NCI-H446 treated with DMSO at 0.1 percent for 48 hours (cell line): ENCODE measurements around the gene PDE11A.
A peak's percentile ranks its signal among the peaks of the same experiment; 100 is the strongest.

Experiments used
- DNase-seq: peaks from one replicate; lab custom pipeline; 2025; lab: John Stamatoyannopoulos, UW

PDE11A gene

DNA sequence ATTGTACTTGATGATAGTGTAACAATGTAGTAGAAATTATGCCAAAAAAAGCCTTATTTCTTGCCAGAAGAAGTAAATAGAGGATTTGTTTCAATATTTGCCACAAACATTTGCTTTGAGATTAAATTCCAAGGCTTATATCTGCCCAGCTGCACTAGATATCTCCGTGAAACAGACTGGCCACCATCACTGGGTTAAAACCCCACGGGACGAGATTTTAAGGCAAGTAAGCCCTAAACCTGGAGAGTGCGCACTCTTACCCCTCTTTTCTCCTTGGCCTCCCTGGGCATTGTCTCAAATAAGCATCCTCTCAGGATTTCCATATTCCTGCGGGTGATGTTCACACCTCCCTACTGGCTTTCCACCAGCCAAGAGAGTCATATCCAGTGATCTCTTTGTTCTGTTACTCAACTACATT is 345.6 kb downstream of the PDE11A start:
- DNase-seq: no peak

DNA sequence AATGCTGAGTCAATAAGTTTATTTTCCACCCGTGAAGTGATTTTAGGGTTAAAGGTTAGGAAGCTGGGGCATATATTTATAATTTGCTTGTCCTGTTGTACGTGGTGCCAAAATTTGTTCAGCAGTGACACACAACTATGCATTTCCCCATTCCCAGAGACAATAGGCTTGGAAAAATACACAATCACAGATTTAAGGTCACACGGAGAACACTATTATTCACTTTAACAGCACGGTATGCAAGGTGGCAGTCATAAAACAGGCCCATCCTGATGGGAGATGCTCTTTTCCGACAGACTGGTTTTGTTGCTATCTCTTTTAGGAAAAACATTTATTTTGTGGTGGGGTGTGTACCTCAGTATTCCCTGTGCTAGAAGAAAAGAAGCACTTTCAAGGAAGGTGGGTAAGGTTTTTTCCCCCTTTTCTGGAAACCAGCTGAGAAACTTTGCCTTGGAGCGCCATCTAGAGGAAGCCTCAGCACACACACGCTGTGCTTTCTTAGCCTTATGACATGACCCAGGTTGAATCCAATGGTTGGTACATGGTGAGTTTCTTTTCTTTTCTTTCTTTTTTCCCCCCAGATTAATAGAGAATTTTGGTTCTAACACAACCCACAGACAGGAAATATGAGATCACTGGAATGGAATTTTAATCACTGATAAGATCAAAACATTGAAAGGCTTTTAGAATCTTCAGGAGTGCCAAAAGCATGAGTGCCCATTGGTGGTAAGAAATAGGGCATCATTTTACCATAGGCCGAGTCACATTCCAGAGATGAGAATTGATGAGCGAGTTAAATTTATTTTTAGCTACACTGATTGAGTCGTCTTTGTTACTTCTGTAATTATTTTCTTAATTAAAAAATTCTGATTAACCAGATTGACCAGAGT is 347.9 kb downstream of the PDE11A start:
- peak; percentile 36 for DNase-seq

DNA sequence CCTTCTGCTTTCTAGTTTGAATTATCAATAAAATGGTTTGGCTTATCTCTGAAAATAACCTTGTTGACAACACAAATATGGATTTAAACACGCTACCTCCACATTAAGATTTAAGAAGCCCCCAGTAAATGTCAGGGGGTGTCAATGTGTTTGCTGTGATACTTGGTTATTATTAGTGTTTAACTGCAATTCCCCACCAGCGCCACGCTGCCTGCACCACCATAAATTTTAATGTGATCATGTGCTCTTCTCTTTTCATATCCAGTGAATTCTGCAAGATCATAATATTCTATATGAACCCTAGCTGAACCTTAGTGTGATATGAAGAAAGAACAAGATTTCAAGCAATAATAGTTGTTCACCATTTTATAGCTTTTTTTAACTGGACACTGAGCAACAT is 349.3 kb downstream of the PDE11A start:
- no peak for DNase-seq

DNA sequence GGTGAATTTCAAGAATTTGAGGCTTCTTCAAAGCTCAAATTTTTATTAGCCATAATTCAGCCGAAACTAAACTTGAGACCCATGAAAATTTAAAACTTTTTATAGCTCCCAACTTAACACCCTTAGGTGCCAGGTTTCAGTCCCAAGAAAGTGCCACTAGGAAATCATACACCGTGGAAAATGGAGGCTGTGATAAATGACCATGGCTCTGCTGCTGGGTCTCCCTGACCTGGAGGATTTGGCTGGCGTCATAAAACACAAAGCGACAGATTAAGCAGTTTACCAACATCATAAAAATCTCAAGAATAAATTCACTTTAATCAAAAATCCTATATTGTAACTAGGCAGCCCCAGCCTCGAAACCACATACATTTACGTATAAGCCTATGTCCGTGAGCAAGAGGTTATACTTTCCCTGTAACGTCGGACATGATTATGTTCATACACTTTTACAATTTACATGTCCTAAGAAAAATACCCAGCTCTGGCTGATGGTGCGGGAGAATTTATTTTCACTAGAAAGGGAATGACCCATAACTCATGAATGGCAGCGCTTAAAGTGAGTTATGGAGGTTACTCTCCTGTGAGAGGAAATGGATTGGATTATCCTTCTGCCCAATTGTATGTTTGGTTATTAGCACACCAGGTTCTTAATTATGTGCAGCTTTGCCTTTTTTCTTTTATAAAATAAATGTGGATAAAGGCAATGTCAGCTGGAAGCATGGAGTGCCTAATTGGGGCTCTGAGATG is 350.6 kb downstream of the PDE11A start:
- no peak for DNase-seq

DNA sequence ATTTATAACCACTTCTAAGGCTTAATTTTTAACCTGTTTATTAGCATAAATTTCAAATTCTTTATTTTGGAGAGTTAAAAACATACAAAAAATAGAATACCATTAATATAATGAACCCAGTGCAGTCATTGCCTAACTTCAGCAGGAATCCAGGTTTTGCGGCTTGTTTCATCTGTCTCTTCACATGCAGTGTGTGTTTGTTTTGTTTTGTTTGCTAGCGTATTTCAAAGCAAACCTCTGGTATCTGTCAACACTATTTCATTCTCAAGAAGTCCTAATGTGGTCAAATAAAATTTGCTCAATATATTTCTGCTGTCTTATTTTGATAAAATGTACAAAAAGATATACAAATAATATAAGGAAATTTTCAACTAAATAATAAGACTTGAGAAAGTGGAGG is 351.5 kb downstream of the PDE11A start:
- DNase-seq: no peak

DNA sequence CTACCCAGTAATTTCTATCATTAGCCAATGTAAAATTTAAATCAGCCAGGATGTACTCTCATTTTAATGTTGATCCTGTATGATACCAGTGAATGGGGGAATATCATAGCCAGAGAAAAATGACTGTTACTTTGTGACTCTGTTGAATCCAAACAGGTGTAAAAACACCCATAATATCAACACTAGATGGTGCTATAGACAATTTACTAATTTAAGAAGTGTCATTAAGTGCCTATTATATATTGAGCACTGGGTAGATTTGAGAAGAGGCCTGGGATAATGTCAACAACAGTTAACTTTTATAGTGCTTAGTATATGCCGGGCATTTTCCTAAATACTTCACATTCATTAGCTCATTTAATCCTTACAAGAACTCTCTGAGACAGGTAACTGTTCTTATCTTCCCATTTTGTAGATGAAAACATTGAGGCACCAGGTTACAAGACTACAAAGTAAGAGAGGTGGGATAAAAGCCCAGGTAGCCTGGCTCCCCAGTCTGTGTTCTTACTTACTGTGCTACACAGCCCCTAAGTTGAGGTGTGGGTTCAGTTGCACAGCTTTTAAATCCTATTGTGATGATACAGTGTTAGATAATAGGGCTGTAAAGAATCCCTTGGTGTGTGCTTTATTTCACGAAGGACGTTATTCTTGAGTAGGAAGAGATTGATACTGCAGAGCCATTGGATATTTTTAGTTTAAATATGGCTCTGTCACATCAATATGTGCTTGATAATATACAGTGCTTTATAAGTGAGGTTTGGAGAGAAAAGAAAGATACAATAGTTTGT is 354.6 kb downstream of the PDE11A start:
- DNase-seq: no peak

DNA sequence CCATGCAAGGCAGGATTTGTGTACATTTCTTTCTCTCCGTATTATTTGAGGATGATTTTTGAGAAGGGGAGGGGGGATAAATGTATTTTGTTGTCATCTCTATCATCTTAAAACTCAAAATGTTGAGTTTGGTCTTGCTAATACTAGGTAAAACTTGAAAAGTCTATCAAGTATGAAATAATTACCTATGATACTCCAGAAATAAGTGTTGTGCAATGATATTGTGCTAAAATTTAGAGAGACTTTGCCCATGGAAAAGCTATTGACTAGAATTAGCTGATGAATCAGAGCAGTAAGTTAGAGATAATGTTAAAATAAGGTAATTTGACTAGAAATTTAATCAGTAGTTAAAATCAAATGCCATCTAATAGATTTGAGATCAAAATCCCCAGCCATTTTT is 356.1 kb downstream of the PDE11A start:
- DNase-seq: no peak

DNA sequence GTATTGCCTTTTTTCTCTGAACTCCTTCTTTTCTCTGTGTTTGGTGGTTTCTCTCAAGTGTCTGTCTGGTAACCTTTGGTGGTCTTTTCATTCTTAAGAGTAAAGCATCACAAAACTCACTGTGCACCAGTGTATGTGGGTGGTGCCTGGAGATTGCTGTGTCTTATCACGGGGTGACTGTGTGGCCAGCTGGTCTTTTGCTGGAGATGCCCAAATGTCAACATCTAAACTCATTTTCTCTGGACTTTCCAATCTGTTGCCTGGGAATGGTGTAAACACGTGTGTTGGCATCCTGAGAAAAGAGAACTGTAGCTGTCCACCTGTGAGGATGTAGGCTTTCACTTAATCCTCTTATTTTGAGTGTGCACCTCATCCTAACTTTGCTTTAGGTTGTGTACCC is 356.8 kb downstream of the PDE11A start:
- no peak for DNase-seq

DNA sequence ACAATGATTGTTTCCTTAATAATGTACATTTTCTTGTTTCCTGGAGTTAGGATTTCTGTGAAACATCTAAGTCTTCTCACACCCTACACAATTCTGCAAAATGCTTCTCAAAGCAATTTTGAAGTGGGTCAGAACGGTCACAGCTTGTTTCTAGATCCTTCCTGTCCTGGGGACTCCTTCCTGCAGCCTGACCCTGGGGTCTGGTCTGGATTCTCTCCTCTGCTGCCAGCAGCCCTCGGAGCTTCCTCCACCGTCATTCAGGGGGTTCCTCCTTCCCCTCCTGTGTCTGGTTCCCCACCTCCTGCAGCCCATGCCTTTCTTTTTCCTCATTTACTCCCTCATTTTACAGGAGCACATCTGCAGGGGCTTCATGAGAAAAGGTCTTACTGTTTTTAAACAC is 357.9 kb downstream of the PDE11A start:
- DNase-seq: no peak

DNA sequence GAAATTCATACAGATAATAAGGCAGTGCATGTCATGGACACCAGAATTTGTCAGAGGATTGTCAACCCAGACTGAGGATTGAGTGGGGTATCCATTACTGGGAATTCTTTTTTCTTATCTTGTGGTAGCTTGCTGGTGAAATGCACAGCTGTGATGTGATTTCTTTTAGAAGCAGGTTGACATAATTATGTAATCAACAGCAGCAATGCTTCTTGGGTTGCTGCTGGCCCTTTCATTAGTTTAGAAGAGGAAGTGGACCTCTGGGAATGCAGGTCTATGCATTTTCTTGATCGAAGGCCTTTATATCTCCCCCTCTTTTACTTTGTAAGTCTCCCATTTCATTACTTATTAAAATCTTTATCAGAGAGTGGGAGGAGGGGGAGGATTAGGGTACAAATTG is 360.1 kb downstream of the PDE11A start:
- DNase-seq: no peak

DNA sequence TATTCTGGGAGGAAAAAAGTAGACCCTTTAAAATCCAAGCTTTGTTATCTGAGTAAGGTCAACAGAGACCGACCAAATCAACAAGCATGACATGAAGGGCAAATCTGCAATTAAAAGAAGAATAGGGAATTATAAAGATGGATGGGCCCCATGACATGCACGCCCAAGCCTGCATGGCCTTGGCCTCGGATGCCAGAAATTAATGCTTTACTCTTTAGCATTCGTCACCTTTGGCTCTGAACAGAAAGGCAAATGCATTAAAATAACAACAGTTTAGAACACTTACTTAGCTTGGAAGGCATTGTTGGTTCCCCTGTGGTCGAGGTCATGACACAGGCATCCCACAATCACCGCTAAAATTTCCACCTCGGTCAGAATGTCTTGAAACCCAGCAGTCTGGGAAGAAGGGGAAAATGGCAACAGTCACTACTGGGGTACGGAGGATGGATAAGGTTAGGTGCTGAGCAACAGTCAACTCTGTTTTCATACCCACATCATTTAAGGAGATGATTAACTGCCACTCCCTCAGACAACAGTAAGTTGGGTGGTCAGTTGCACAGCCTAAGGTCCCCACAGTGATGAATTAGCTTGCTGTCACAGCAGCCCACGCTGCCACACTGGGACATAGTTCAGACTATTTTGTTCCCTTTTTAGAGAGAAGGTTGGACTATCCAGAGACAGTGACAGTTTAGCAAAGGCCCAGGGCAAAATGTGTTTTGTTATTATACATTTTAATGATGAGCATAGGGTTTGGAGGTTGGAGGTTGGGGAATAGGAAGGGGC is 360.9 kb downstream of the PDE11A start:
- DNase-seq: no peak

DNA sequence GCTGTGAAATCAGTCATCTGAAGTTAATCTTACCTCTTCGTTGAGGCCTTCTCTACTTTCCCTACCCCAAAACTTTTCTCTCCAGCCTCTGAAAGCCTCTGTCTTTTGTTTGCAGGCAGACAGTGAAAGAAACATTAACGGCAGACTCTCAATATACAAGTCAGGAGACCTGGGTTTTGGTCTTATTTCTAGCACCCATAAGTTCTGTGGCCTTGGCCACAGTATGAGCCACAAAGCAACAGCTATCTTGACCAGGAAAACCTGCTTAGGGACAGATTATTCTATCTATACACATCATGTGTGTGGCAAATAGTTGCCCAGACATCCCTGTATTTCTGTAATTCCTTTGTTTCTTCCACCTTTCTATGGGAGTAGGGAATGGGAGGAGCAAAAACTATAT is 361.7 kb downstream of the PDE11A start:
- DNase-seq: no peak

DNA sequence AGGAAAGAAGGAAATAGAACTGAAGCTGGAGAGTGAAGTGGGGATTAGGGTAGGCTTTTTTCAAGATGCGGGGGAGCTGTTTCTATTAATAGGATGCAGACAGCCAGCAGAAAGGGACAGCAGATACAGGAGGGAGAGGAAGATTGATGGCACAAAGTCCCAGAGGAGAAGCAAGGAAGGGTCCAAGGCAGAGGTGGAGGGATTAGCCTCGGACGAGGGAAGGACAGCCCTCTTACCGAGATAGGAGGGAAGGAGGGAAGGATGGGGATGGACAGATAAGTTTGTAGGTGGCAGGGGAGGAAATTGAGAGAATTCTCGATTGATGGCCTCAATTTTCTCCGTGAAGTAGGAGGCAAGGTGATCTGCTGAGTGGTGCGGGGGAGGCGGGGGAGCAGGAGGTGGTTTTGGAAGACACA is 362.6 kb downstream of the PDE11A start:
- DNase-seq: no peak

DNA sequence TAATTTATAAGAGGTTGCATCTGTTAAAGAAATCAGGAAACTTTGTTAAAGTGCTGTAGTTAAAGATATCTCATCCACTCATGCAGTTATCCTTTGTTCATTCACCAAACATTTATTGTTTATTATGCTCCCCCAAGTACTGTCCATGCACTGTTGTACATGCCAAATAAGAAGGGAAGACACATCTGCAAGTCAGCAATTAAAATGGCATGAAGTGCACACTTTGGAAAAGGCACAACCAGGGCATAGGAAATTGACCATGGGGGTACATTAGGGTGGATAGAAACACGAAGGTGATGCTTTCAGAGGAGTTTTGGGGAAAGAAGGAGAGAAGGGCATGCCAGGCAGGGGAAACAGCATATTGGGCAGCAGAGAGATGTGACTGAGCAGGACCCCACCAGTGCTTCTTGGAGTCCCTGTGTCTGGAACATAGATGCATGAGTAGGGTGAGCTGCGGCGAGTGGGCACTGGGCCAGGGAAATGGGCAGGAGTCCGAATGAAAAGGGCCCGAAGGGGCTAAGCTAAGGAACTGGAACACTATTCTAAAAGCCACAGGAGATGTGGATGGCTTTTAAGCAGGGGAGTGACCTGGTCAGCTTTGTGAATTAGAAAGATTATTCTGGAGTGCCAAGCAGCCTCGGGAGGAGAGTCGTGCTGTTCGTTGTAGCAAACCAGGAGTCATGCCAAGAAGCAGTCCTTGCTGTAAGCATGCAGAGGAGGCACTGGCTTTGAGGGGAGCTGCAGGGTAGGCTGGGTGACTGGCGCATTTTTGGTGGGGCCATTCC is 363.7 kb downstream of the PDE11A start:
- DNase-seq: peak; percentile 37

DNA sequence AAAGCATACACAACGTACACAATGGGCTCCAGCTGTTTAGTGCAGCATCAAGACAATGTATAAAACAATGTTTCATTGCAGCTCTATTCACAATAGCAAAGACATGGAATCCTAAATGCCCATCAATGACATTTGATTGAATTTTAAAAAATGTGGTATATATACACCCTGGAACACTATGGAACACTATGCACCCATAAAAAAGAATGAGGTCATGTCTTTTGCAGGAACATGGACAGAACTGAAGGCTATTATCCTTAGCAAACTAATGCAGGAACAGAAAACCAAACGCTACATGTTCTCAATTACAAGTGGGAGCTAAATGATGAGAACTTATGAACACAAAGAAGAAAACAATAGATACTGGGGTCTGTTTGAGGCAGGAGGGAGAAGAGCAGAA is 364.5 kb downstream of the PDE11A start:
- no peak for DNase-seq

DNA sequence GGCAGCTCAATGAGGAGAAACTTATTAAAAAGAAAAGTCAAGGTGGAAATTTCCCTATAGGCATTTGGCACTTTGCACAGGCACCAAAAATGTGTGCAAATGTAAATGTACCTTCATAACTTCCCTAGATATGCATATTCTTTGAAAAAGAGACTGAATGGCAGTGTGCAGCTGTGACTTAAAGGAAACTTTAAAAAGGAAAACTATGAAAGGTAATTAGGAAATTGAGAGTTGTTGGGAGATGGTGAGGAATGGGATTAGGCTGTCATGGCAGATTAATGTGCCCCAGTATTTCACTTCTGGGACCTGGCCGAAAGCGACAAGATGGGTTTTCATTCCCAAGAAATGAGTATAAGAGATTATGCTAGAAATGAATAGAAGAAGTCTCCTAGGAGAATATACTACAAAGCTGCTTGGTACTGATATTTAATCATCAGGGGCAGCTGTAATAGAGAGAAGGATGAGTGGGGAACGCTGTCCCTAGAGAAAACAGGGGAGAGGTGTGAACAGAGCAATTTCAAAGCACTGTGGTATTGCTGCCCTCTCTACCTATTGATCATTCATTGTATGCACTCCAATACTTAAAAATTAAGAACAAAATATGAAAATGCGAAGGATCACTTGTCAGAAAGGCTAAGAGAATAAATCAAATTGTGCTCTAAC is 366.9 kb downstream of the PDE11A start:
- no peak for DNase-seq

DNA sequence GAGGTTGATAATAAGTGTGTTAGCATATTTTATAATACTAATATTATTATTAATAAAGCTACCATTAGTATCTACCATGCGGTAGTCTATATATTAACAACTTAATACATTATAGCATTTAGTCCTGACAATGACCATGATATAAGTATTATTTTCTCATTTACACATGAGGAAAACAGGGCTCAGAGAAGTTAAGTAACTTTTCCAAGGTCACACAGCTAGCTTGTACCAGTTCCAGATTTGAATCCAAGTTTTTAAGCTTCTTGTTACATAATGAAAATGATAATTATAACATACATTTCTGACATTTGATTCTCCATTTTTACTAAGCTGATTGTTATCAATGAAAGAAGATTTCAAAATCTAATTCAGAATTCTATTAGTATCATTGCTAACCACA is 369.4 kb downstream of the PDE11A start:
- DNase-seq: no peak

DNA sequence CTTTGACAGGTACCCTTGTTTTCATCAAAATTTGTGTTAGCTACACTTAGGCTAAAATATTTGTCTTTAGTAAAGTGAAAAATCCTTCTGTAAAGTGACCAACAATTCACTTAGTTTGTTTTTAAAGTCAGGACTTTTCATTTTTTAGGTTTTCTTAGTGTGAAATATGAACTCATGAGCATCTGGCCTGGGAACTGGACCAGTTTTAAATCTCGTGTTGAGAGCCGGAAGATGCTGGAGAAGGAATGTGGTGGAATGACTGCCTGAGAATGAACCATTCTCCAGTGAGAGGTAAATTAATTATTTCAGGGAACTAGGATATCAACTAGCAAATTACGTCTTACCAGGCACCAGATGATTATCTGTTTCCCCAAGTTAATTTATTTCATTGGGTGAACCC is 374.3 kb downstream of the PDE11A start:
- no peak for DNase-seq

DNA sequence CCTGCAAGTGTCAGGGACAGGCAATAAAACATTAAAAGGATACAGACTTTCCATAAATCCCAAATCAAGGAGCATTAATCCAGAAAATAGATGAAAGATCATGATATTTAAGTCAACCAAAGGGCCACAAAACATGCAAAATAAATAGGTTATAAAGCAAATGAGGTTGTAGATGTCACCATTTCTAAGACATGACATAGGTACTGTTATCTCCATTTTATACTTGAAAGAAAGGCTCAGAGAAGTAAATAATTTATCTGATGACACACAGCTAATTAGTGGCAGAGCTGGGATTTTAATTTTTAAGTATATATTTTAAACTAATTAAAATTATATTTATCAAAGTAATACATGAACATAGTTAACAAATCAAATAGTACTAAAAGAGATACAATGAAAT is 378.2 kb downstream of the PDE11A start:
- no peak for DNase-seq

DNA sequence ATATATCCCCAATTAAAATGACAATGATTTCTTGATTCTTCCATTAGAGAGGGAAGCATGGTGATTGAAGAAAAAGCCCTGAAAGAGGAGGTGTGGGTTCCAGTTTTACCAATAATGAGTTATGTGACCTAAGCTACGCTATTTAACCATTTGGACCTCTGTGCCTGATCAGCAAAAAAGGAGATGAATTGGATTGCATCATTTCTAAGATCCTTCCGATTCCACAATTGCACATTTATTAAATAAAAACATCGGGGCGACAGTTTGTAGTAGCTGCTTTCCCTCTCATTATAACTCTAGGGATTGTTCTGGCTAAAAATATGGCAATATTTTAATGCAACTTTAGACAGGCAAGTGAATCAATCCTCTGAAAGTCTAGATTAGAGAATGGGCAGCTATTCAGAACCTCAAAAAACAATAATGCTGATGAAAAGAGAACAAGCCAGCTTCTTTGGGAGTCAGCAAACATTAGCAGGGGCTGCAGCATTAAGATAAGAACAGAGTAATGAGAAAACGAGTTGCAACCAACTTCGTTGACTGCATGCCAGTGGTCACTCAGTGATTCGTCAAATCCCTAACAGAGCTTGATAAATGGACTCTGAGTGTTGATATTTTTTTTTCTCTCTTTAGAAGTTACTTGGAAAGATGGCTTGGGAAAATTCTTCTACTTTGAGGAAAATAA is 378.8 kb downstream of the PDE11A start:
- no peak for DNase-seq
